HepG2 (cell line): ENCODE results near the gene MCF2L. TPM values are rescaled to one million over a fixed set of nuclear protein-coding genes. Genes with fewer than 3 reads are reported as not detected.

Source experiments
- HDAC6 ChIP-seq: fragments of 200-600 bp; sonication (generic); IDR thresholded peaks from 2 replicates; pipeline ENCODE4 v1.7.0; 2017; ENCODE audit warnings: mild to moderate bottlenecking, antibody characterized with exemption, low read length, low read depth
- HOXA7 ChIP-seq: sonication (generic); formaldehyde crosslinking; IDR thresholded peaks from 2 replicates; pipeline ENCODE4 v1.8.1; 2022; ENCODE audit warnings: mild to moderate bottlenecking, missing genetic modification reagents, moderate library complexity
- KDM5B ChIP-seq: sonication (generic); formaldehyde crosslinking; IDR thresholded peaks from 2 replicates; pipeline ENCODE4 v1.4.0; 2020; ENCODE audit warnings: missing genetic modification reagents, mild to moderate bottlenecking, borderline replicate concordance
- MEIS2 ChIP-seq: sonication (generic); formaldehyde crosslinking; IDR thresholded peaks from 2 replicates; pipeline ENCODE4 v1.9.0; 2021; ENCODE audit warnings: mild to moderate bottlenecking, missing genetic modification reagents
- RBFOX2 ChIP-seq: fragments of 200-400 bp; formaldehyde crosslinking; IDR thresholded peaks from 2 replicates; pipeline ENCODE4 v1.6.1; 2017; ENCODE audit warnings: low read depth, mild to moderate bottlenecking, low read length
- SNAPC2 ChIP-seq: sonication (generic); formaldehyde crosslinking; IDR thresholded peaks from 2 replicates; pipeline ENCODE4 v1.8.1; 2022; ENCODE audit warnings: mild to moderate bottlenecking, missing genetic modification reagents
- TCF7L2 ChIP-seq: IDR thresholded peaks from 2 replicates; pipeline ENCODE4 v1.6.1; 2011; ENCODE audit warnings: mild to moderate bottlenecking, low read depth, low read length, moderate library complexity
- ZBTB7B ChIP-seq: sonication (generic); formaldehyde crosslinking; IDR thresholded peaks from 2 replicates; pipeline ENCODE4 v1.4.0; 2020; ENCODE audit warnings: missing genetic modification reagents
- ZFY ChIP-seq: sonication (generic); formaldehyde crosslinking; IDR thresholded peaks from 2 replicates; pipeline ENCODE4 v1.4.0; 2020; ENCODE audit warnings: missing genetic modification reagents
- ZNF136 ChIP-seq: sonication (generic); formaldehyde crosslinking; IDR thresholded peaks from 2 replicates; pipeline ENCODE4 v1.8.1; 2022; ENCODE audit warnings: low read depth, mild to moderate bottlenecking, moderate library complexity, missing genetic modification reagents
- ZNF567 ChIP-seq: sonication (generic); formaldehyde crosslinking; IDR thresholded peaks from 2 replicates; pipeline ENCODE4 v1.8.1; 2023; ENCODE audit warnings: mild to moderate bottlenecking, missing genetic modification reagents, borderline replicate concordance
- polyA plus RNA-seq, 8 experiments: library from polyadenylated mRNA; depleted of rRNA in 3 of 8; stranded (reverse) in 7 of 8; unstranded in 1 of 8; fragments of >200 nt; fragmentation: Illumina TruSeq in 4 of 8; extraction: Trizol in 4 of 8; gene quantifications; 2 replicates each; pipeline versions ENCODE4 v1.2.1 to v1.2.3, GENCODE V29; 2011 to 2016; ENCODE audit warnings: low read depth in 4 of 8, missing spikeins in 1 of 8, mixed read lengths in 1 of 8; ENCODE audit not compliant: insufficient read depth in 1 of 8
- total RNA-seq, 5 experiments: library from RNA; depleted of rRNA; stranded (reverse); fragments of >200 nt; fragmentation: Illumina TruSeq; extraction: Trizol; gene quantifications; 2 replicates each; pipeline ENCODE4 v1.2.3, GENCODE V29; 2016; ENCODE audit warnings: low read depth in 1 of 5
- TF ChIP-seq, protein P1 (sequence below): sonication (generic); formaldehyde crosslinking; IDR thresholded peaks from 2 replicates; pipeline ENCODE4 v1.5.1; 2020; ENCODE audit warnings: mild to moderate bottlenecking, missing genetic modification reagents, moderate library complexity
- TF ChIP-seq, protein P2 (sequence below): sonication (generic); formaldehyde crosslinking; conservative IDR thresholded peaks from 2 replicates; pipeline ENCODE4 v1.8.0; 2022; ENCODE audit warnings: missing genetic modification reagents
- TF ChIP-seq, protein P3 (sequence below): sonication (generic); formaldehyde crosslinking; IDR thresholded peaks from 2 replicates; pipeline ENCODE4 v1.5.0; 2020; ENCODE audit warnings: missing genetic modification reagents
- TF ChIP-seq, protein P4 (sequence below): sonication (generic); formaldehyde crosslinking; IDR thresholded peaks from 2 replicates; pipeline ENCODE4 v1.4.0; 2020; ENCODE audit warnings: mild to moderate bottlenecking, low read depth, missing genetic modification reagents
- TF ChIP-seq, protein P5 (sequence below): sonication (generic); formaldehyde crosslinking; IDR thresholded peaks from 2 replicates; pipeline ENCODE4 v1.4.0; 2020; ENCODE audit warnings: missing genetic modification reagents
- TF ChIP-seq, protein P6 (sequence below): IDR thresholded peaks from 2 replicates; pipeline ENCODE4 v1.6.1; 2016; ENCODE audit warnings: missing genetic modification reagents, missing compliant biosample characterization
- TF ChIP-seq, protein P7 (sequence below): sonication (generic); formaldehyde crosslinking; IDR thresholded peaks from 2 replicates; pipeline ENCODE4 v1.5.0; 2020; ENCODE audit warnings: mild to moderate bottlenecking, missing genetic modification reagents, moderate library complexity

MCF2L gene
- total and polyA plus RNA-seq, 2 of the 13 experiments (the other 11 are each of a cell fraction or from before 2014, with no cell fraction given): 19.4 to 28.4 TPM

DNA sequence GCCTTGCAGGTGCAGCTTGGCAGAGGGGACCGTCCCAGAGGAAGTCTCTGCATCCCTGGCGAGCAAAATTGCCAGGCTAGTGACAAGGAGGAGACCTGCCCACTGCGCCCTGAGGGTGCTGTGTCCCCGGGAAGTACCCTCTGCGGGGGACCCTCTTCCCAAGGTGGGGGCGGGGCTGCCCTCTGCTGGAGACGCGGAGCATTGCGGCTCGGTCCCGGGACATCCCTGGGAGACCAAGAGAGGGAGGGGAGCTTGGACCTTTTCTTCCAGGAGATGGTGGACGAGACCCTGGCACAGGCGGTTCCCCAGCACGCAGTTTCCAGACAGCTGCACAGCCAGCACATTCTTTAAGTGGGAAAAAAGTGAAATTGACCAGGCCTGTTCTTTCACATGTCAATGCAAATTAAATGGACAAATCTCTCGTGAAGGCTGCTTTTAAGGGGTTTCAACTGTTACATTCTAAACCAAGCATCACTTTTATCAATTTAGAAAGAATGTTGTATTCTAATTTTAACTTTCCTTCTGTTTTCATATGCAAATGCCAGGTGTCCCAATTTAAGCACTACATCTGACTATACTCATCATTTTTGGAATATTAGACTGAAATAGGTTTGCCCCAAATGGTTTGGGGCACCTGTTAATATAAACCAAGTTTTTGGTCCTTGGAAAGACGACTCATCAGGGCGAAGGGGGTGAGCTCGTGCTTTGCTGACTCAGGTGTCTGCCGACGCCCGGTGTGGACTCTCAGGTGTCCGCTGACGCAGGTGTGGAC is 60.7 kb downstream of the MCF2L start (continued):
- TF ChIP-seq, protein P1, sequence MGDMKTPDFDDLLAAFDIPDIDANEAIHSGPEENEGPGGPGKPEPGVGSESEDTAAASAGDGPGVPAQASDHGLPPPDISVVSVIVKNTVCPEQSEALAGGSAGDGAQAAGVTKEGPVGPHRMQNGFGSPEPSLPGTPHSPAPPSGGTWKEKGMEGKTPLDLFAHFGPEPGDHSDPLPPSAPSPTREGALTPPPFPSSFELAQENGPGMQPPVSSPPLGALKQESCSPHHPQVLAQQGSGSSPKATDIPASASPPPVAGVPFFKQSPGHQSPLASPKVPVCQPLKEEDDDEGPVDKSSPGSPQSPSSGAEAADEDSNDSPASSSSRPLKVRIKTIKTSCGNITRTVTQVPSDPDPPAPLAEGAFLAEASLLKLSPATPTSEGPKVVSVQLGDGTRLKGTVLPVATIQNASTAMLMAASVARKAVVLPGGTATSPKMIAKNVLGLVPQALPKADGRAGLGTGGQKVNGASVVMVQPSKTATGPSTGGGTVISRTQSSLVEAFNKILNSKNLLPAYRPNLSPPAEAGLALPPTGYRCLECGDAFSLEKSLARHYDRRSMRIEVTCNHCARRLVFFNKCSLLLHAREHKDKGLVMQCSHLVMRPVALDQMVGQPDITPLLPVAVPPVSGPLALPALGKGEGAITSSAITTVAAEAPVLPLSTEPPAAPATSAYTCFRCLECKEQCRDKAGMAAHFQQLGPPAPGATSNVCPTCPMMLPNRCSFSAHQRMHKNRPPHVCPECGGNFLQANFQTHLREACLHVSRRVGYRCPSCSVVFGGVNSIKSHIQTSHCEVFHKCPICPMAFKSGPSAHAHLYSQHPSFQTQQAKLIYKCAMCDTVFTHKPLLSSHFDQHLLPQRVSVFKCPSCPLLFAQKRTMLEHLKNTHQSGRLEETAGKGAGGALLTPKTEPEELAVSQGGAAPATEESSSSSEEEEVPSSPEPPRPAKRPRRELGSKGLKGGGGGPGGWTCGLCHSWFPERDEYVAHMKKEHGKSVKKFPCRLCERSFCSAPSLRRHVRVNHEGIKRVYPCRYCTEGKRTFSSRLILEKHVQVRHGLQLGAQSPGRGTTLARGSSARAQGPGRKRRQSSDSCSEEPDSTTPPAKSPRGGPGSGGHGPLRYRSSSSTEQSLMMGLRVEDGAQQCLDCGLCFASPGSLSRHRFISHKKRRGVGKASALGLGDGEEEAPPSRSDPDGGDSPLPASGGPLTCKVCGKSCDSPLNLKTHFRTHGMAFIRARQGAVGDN: peak; percentile 71
- TF ChIP-seq SNAPC2 (CRISPR knock-in tag): no peak
- TF ChIP-seq ZFY (CRISPR knock-in tag): no peak
- no peak for TF ChIP-seq ZNF136 (CRISPR knock-in tag)
- TF ChIP-seq, protein P2, sequence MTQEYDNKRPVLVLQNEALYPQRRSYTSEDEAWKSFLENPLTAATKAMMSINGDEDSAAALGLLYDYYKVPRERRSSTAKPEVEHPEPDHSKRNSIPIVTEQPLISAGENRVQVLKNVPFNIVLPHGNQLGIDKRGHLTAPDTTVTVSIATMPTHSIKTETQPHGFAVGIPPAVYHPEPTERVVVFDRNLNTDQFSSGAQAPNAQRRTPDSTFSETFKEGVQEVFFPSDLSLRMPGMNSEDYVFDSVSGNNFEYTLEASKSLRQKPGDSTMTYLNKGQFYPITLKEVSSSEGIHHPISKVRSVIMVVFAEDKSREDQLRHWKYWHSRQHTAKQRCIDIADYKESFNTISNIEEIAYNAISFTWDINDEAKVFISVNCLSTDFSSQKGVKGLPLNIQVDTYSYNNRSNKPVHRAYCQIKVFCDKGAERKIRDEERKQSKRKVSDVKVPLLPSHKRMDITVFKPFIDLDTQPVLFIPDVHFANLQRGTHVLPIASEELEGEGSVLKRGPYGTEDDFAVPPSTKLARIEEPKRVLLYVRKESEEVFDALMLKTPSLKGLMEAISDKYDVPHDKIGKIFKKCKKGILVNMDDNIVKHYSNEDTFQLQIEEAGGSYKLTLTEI (CRISPR knock-in tag): no peak
- TF ChIP-seq, protein P3, sequence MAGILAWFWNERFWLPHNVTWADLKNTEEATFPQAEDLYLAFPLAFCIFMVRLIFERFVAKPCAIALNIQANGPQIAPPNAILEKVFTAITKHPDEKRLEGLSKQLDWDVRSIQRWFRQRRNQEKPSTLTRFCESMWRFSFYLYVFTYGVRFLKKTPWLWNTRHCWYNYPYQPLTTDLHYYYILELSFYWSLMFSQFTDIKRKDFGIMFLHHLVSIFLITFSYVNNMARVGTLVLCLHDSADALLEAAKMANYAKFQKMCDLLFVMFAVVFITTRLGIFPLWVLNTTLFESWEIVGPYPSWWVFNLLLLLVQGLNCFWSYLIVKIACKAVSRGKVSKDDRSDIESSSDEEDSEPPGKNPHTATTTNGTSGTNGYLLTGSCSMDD: no peak
- TF ChIP-seq TCF7L2: no peak
- TF ChIP-seq, protein P4, sequence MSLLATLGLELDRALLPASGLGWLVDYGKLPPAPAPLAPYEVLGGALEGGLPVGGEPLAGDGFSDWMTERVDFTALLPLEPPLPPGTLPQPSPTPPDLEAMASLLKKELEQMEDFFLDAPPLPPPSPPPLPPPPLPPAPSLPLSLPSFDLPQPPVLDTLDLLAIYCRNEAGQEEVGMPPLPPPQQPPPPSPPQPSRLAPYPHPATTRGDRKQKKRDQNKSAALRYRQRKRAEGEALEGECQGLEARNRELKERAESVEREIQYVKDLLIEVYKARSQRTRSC: no peak
- TF ChIP-seq ZNF567 (CRISPR knock-in tag): no peak
- TF ChIP-seq HDAC6: no peak
- TF ChIP-seq RBFOX2: no peak
- TF ChIP-seq, protein P5, sequence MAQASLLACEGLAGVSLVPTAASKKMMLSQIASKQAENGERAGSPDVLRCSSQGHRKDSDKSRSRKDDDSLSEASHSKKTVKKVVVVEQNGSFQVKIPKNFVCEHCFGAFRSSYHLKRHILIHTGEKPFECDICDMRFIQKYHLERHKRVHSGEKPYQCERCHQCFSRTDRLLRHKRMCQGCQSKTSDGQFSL (CRISPR knock-in tag): no peak
- TF ChIP-seq, protein P6, sequence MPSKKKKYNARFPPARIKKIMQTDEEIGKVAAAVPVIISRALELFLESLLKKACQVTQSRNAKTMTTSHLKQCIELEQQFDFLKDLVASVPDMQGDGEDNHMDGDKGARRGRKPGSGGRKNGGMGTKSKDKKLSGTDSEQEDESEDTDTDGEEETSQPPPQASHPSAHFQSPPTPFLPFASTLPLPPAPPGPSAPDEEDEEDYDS: no peak
- TF ChIP-seq KDM5B (CRISPR knock-in tag): peak; percentile 57; the same call in 1 of the 2 replicates
- TF ChIP-seq HOXA7 (CRISPR knock-in tag): no peak
- no peak for TF ChIP-seq MEIS2 (CRISPR knock-in tag)
- TF ChIP-seq ZBTB7B (CRISPR knock-in tag): 0 out of 2 replicates have a peak, but pooled peaks have one; percentile 69
- TF ChIP-seq, protein P7, sequence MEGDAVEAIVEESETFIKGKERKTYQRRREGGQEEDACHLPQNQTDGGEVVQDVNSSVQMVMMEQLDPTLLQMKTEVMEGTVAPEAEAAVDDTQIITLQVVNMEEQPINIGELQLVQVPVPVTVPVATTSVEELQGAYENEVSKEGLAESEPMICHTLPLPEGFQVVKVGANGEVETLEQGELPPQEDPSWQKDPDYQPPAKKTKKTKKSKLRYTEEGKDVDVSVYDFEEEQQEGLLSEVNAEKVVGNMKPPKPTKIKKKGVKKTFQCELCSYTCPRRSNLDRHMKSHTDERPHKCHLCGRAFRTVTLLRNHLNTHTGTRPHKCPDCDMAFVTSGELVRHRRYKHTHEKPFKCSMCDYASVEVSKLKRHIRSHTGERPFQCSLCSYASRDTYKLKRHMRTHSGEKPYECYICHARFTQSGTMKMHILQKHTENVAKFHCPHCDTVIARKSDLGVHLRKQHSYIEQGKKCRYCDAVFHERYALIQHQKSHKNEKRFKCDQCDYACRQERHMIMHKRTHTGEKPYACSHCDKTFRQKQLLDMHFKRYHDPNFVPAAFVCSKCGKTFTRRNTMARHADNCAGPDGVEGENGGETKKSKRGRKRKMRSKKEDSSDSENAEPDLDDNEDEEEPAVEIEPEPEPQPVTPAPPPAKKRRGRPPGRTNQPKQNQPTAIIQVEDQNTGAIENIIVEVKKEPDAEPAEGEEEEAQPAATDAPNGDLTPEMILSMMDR (CRISPR knock-in tag): peak; percentile 96
